ENCODE results near the gene SRA1. TPM values are rescaled to one million over a fixed set of nuclear protein-coding genes. Genes with fewer than 3 reads are reported as not detected.

SRA1 gene
- total and polyA plus RNA-seq, 2 of the 13 experiments (the other 11 are each of a cell fraction or from before 2014, with no cell fraction given), result 14.2 to 32.8 TPM

GRCh38 chr5:140570488-140570887, 13.2 kb upstream of the SRA1 start:
- H3K9me3 ChIP-seq (ENCODE audit: low read length), result no peaks in the 10 kb centered on the region
- no peak overlapping the region for H3K27ac ChIP-seq (ENCODE audit: extremely low read length, insufficient read depth, low read length)
- H3K79me2 ChIP-seq (ENCODE audit: insufficient read depth, low read length), result no peaks in the 10 kb centered on the region
- no peak overlapping the region for H2AFZ ChIP-seq (ENCODE audit: low read length)
- TF ChIP-seq ZNF777 (CRISPR knock-in tag; IDR thresholded peaks at IDR 0.05), result no peak
- TF ChIP-seq KLF9 (CRISPR knock-in tag; IDR thresholded peaks at IDR 0.05; ENCODE audit: low read depth), result no peak
- no peak for TF ChIP-seq ZNF652 (CRISPR knock-in tag; IDR thresholded peaks at IDR 0.05; ENCODE audit: borderline replicate concordance, low read depth)
- TF ChIP-seq, protein P1, sequence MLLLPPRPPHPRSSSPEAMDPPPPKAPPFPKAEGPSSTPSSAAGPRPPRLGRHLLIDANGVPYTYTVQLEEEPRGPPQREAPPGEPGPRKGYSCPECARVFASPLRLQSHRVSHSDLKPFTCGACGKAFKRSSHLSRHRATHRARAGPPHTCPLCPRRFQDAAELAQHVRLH (CRISPR knock-in tag; IDR thresholded peaks at IDR 0.05; ENCODE audit: borderline replicate concordance, low read depth), result no peak
- no peak for TF ChIP-seq ATM (IDR thresholded peaks at IDR 0.05; ENCODE audit: borderline replicate concordance)
- no peak for TF ChIP-seq ZNF251 (CRISPR knock-in tag; IDR thresholded peaks at IDR 0.05)
- TF ChIP-seq HNF4A (CRISPR knock-in tag; IDR thresholded peaks at IDR 0.05), result 0 out of 2 replicates have a peak, but pooled peaks have one; percentile 16
- peak; percentile 80 for TF ChIP-seq ZKSCAN1 (IDR thresholded peaks at IDR 0.05; ENCODE audit: low read length)
- TF ChIP-seq, protein P2, sequence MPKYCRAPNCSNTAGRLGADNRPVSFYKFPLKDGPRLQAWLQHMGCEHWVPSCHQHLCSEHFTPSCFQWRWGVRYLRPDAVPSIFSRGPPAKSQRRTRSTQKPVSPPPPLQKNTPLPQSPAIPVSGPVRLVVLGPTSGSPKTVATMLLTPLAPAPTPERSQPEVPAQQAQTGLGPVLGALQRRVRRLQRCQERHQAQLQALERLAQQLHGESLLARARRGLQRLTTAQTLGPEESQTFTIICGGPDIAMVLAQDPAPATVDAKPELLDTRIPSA (CRISPR knock-in tag; IDR thresholded peaks at IDR 0.05; ENCODE audit: borderline replicate concordance), result no peak
- TF ChIP-seq PATZ1 (CRISPR knock-in tag; IDR thresholded peaks at IDR 0.05), result no peak
- TF ChIP-seq IRF9 (CRISPR knock-in tag; IDR thresholded peaks at IDR 0.05; ENCODE audit: borderline replicate concordance), result no peak
- no peak for TF ChIP-seq ZFY (CRISPR knock-in tag; IDR thresholded peaks at IDR 0.05)
- no peak for TF ChIP-seq ZSCAN29 (CRISPR knock-in tag; conservative IDR thresholded peaks at IDR 0.05)
- no peak for TF ChIP-seq HNRNPUL1 (IDR thresholded peaks at IDR 0.05; ENCODE audit: low read depth, low read length)
- TF ChIP-seq NFKBIZ (CRISPR knock-in tag; IDR thresholded peaks at IDR 0.05), result no peak
- no peak for TF ChIP-seq ZSCAN21 (CRISPR knock-in tag; IDR thresholded peaks at IDR 0.05; ENCODE audit: borderline replicate concordance)
- intact Hi-C loops (cut with micrococcal nuclease; ENCODE audit: unreplicated experiment) (no loop called here), in situ Hi-C loops (cut with HindIII; ENCODE audit: extremely low pct_ligation_motif_present, low pct_unique_long_range_greater_than_20kb) (no loop called here)
- H4K20me1 ChIP-seq (ENCODE audit: insufficient read depth, low read length), result no peaks in the 10 kb centered on the region
- no peak overlapping the region for H3K9ac ChIP-seq (ENCODE audit: insufficient read depth, low read depth, low read length)
- DNase-seq (ENCODE audit: low spot score) (no peak), FAIRE-seq (no peak), ATAC-seq (no peak)
- no peaks in the 10 kb centered on the region for H3K27me3 ChIP-seq (ENCODE audit: control insufficient read depth in 1 of 2, insufficient read depth in 2 of 2, low read length in 2 of 2)
- H3K4me1 ChIP-seq (ENCODE audit: insufficient read depth, low read length), result peaks cover 34% of the 10 kb centered on the region
- no peak overlapping the region for H3K4me2 ChIP-seq (ENCODE audit: low read depth, low read length)
- ChIA-PET POLR2A (no interaction called here), CTCF (ENCODE audit: low intra/inter-chr PET ratio, low total read pairs) (no interaction called here)
- H3K4me3 ChIP-seq (replicated peaks in 1 of 3; ENCODE audit: insufficient read depth in 1 of 3, low read depth in 2 of 3, low read length in 3 of 3), result no peak overlapping the region
- BruUV-seq (replicated peaks), result no TSS peak
- H3K36me3 ChIP-seq (replicated peaks in 1 of 2; ENCODE audit: control insufficient read depth in 1 of 2, insufficient read depth in 2 of 2, low read length in 2 of 2), result no peaks in the 10 kb centered on the region
- 23% methylated on average over 1 of the region's 1 CpG for WGBS (ENCODE audit: low lambda C conversion rate)

Measured in HepG2 (cell line).